MCF 10A (cell line): ENCODE measurements around the gene SLC41A3. TPM values are rescaled to one million over a fixed set of nuclear protein-coding genes. Genes with fewer than 3 reads are reported as not detected.

Experiments used
- BruUV-seq: library from RNA; stranded (reverse); fragments of 400-500 nt; replicated peaks from 2 replicates; lab custom pipeline; 2021; lab: Mats Ljungman, UMichigan
- CTCF ChIA-PET: fragments of 300-600 bp; sonication (Branson Sonifier 250); formaldehyde crosslinking; extraction: SDS; loops from one replicate; lab custom pipeline; 2021; ENCODE audit warnings: antibody characterized with exemption, inconsistent platforms; lab: Yijun Ruan, JAX
- POLR2A ChIA-PET: fragments of 300-600, 350-650 bp; sonication (Branson Sonifier 250); formaldehyde crosslinking; extraction: SDS; loops from one replicate; lab custom pipeline; 2020; ENCODE audit warnings: antibody characterized with exemption, inconsistent platforms; lab: Yijun Ruan, JAX
- DNase-seq: peaks from one replicate; pipeline ENCODE4 v3.0.0-alpha.2; 2018; ENCODE audit not compliant: unreplicated experiment
- H3K27ac Mint-ChIP-seq: one replicate; pipeline ENCODE4 v1.8.0; 2022; ENCODE audit warnings: mild to moderate bottlenecking, low read depth, mixed read lengths; ENCODE audit not compliant: unreplicated experiment
- H3K27me3 Mint-ChIP-seq: one replicate; pipeline ENCODE4 v1.8.0; 2022; ENCODE audit warnings: mixed read lengths; ENCODE audit not compliant: insufficient read depth, unreplicated experiment
- H3K36me3 Mint-ChIP-seq: one replicate; pipeline ENCODE4 v1.8.0; 2022; ENCODE audit warnings: mild to moderate bottlenecking, moderate library complexity, mixed read lengths; ENCODE audit not compliant: insufficient read depth, unreplicated experiment
- H3K4me1 Mint-ChIP-seq: one replicate; pipeline ENCODE4 v1.8.0; 2022; ENCODE audit warnings: mixed read lengths; ENCODE audit not compliant: insufficient read depth, unreplicated experiment
- H3K4me3 Mint-ChIP-seq: one replicate; pipeline ENCODE4 v1.8.0; 2022; ENCODE audit warnings: mild to moderate bottlenecking, moderate library complexity, mixed read lengths; ENCODE audit not compliant: unreplicated experiment
- H3K9me3 Mint-ChIP-seq: one replicate; pipeline ENCODE4 v1.8.0; 2022; ENCODE audit warnings: mixed read lengths; ENCODE audit not compliant: unreplicated experiment
- intact Hi-C: fragments of 100-400 bp; cut with micrococcal nuclease; formaldehyde crosslinking; loops from 2 replicates; pipeline ENCODE4 v1.14.1; 2022
- total RNA-seq: library from RNA; stranded (reverse); gene quantifications from 2 replicates; pipeline ENCODE4 v1.2.3, GENCODE V29; 2022
- TF ChIP-seq, protein P1 (sequence below): fragments of 200-600 bp; IDR thresholded peaks from one replicate; pipeline ENCODE4 v1.8.0; 2022; ENCODE audit warnings: antibody characterized with exemption, mild to moderate bottlenecking; ENCODE audit not compliant: unreplicated experiment

SLC41A3 gene
- total RNA-seq, 1 experiment from 2014 or later, result 43.2 TPM

DNA sequence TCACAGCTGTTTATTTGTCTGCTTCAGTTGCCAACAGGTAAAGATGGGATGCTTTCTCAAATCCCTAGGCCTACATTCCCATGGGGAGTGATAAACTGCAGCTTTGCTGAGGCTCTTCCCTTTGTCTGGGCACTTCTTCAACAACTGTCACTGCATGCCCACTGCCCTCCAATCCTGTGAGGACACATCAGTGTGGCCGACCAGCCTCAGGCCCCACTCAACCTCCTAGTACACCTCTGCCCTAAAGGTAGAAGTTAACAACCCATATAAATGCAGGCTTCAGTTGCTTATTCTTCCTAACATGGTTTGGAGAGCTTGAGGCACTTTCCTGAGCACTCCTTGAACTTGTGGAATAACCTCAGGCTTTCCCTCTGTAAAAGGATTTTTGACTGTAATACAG is 65.4 kb downstream of the SLC41A3 start:
- TF ChIP-seq, protein P1, sequence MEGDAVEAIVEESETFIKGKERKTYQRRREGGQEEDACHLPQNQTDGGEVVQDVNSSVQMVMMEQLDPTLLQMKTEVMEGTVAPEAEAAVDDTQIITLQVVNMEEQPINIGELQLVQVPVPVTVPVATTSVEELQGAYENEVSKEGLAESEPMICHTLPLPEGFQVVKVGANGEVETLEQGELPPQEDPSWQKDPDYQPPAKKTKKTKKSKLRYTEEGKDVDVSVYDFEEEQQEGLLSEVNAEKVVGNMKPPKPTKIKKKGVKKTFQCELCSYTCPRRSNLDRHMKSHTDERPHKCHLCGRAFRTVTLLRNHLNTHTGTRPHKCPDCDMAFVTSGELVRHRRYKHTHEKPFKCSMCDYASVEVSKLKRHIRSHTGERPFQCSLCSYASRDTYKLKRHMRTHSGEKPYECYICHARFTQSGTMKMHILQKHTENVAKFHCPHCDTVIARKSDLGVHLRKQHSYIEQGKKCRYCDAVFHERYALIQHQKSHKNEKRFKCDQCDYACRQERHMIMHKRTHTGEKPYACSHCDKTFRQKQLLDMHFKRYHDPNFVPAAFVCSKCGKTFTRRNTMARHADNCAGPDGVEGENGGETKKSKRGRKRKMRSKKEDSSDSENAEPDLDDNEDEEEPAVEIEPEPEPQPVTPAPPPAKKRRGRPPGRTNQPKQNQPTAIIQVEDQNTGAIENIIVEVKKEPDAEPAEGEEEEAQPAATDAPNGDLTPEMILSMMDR, result no peak
- intact Hi-C loops, result no loop called here
- Mint-ChIP-seq H3K9me3 (no peaks in the 10 kb centered on the region), H3K4me1 (peaks cover 6% of the 10 kb centered on the region), H3K4me3 (no peak overlapping the region), H3K27me3 (no peaks in the 10 kb centered on the region), H3K27ac (no peak overlapping the region), H3K36me3 (peaks cover 30% of the 10 kb centered on the region)
- BruUV-seq, result no TSS peak
- POLR2A ChIA-PET, result interaction anchor here (0.7 kb wide), 1 partner anchor 340 kb away, joined by 3 read pairs; no protein-coding TSS in a partner anchor
- CTCF ChIA-PET, result interaction anchor here (1.3 kb wide), 1 partner anchor 47 kb away, joined by 3 read pairs; no protein-coding TSS in a partner anchor
- no peak for DNase-seq

DNA sequence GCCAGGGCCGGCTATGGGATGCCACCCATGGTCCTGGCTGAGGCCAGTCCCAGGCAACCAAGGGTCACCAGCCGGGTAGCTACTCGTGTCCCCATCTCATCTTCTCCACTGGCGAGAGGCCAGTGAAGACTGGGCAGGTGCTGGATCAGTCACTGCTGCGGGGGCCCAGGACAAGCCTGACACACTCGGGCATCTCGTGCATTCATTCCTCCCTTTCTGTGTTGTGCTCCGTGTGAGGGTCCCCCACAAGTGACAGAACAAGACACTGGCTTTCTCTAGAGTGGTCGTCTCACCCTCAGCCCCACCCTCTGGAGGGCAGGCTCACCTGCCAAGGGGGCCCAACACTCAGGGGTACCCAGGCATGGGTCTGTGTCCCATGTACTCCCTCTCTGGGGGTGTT is 66.6 kb downstream of the SLC41A3 start:
- TF ChIP-seq, protein P1, result no peak
- no peaks in the 10 kb centered on the region for H3K9me3 Mint-ChIP-seq
- intact Hi-C loops, result no loop called here
- no peak overlapping the region for H3K27ac Mint-ChIP-seq
- CTCF ChIA-PET, result no interaction called here
- POLR2A ChIA-PET, result no interaction called here
- no peak for DNase-seq
- peaks cover 32% of the 10 kb centered on the region for H3K36me3 Mint-ChIP-seq
- H3K4me1 Mint-ChIP-seq, result peaks cover 6% of the 10 kb centered on the region
- no TSS peak for BruUV-seq
- no peaks in the 10 kb centered on the region for H3K27me3 Mint-ChIP-seq
- no peak overlapping the region for H3K4me3 Mint-ChIP-seq

DNA sequence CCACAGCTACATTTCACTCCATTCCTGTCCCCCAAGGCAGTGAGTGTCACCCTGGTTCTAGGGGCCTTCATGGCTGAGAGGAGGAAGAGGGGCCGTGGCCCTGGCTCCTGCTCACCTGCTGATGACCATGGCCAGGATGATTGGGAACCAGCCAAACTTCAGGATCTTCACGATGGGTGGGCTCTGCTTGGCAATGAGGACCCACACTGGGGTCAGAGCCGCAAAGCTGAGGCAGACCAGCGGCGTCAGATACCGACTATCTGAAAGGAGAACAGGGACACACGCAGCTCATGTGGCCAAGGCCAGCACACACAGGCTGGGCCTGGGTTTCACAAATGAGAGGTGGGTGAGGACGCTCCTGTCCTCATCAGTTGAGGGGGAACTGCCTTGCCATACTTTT is 67.3 kb downstream of the SLC41A3 start:
- TF ChIP-seq, protein P1, result no peak
- Mint-ChIP-seq H3K27ac (no peak overlapping the region), H3K4me3 (no peak overlapping the region), H3K9me3 (no peaks in the 10 kb centered on the region), H3K27me3 (no peaks in the 10 kb centered on the region), H3K4me1 (peaks cover 6% of the 10 kb centered on the region), H3K36me3 (peaks cover 32% of the 10 kb centered on the region)
- no TSS peak for BruUV-seq
- POLR2A ChIA-PET, result no interaction called here
- CTCF ChIA-PET, result interaction anchor here (0.6 to 0.7 kb wide), 2 partner anchors 110 to 414 kb away, joined by 3 to 4 read pairs; no protein-coding TSS in a partner anchor
- DNase-seq, result no peak
- intact Hi-C loops, result no loop called here

DNA sequence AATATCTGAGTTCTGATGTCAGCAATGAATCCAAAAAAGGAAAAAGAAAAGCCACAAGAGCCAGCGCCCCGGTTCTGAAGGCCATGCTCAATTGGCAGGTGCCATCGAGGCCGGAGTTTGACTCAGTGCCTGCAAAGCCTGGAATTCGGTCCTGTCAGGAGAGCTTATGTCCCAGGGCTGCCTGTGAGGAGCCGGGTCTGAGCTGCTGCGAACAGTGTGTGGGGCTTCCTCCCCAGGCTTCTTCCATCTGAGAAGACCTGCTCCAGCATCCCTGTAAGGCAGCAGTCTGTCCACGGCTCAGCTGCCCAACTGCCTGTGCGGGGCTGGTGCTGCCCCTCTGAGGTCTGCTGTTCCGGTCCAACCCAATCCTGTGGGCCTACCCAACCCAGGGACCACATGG is 68.8 kb downstream of the SLC41A3 start:
- ChIA-PET POLR2A (no interaction called here), CTCF (no interaction called here)
- H3K27me3 Mint-ChIP-seq, result no peaks in the 10 kb centered on the region
- H3K36me3 Mint-ChIP-seq, result peaks cover 32% of the 10 kb centered on the region
- no peaks in the 10 kb centered on the region for H3K9me3 Mint-ChIP-seq
- TF ChIP-seq, protein P1, result no peak
- no peak overlapping the region for H3K27ac Mint-ChIP-seq
- BruUV-seq, result no TSS peak
- H3K4me1 Mint-ChIP-seq, result peaks cover 6% of the 10 kb centered on the region
- H3K4me3 Mint-ChIP-seq, result no peak overlapping the region
- intact Hi-C loops, result no loop called here
- DNase-seq, result no peak
